ENCODE data around the gene SLC11A2.
A peak's percentile ranks its signal among the peaks of the same experiment; 100 is the strongest.
"Not testable (repeated sequence)": the region's sequence is repeated elsewhere in the genome, so short reads cannot be mapped to it uniquely, and the experiment has no call there.

SLC11A2 gene

GRCh38 chr12:51025338-51025835 lies 797 bp downstream of the SLC11A2 start:
- peaks cover 0 to 5% of the 10 kb centered on the region in 2 donors for H3K27me3 ChIP-seq (ENCODE audit: control insufficient read depth in 1 of 2, insufficient read depth in 2 of 2, low read length in 2 of 2)
- peak overlapping the region; percentile 67 for H3K9ac ChIP-seq (ENCODE audit: low read length)
- H3K4me3 ChIP-seq (ENCODE audit: low read depth in 1 of 2, low read length in 2 of 2), result peak overlapping the region; percentile 77 to 93
- no peaks in the 10 kb centered on the region for H3K36me3 ChIP-seq (ENCODE audit: insufficient read depth, low read length)
- peak overlapping the region; percentile 81 for H3K27ac ChIP-seq (ENCODE audit: low read depth, low read length)
- H3K4me1 ChIP-seq (ENCODE audit: insufficient read depth, low read length), result peaks cover 7% of the 10 kb centered on the region
- H3K9me3 ChIP-seq (ENCODE audit: low read length), result no peaks in the 10 kb centered on the region

GRCh38 chr12:51023625-51024382 lies 2.4 kb downstream of the SLC11A2 start:
- Histone ChIP-seq H3K4me1 (ENCODE audit: insufficient read depth, low read length) (peaks cover 7% of the 10 kb centered on the region), H3K4me3 (ENCODE audit: low read depth in 1 of 2, low read length in 2 of 2) (peak overlapping the region in 1 of 2 donors; percentile 77), H3K9ac (ENCODE audit: low read length) (no peak overlapping the region), H3K27me3 (ENCODE audit: control insufficient read depth in 1 of 2, insufficient read depth in 2 of 2, low read length in 2 of 2) (peaks cover 0 to 3% of the 10 kb centered on the region in 2 donors), H3K9me3 (ENCODE audit: low read length) (no peaks in the 10 kb centered on the region), H3K36me3 (ENCODE audit: insufficient read depth, low read length) (no peaks in the 10 kb centered on the region), H3K27ac (ENCODE audit: low read depth, low read length) (peak overlapping the region; percentile 75)

GRCh38 chr12:51021694-51022093 lies 4.5 kb downstream of the SLC11A2 start:
- no peak overlapping the region for H3K27ac ChIP-seq (ENCODE audit: low read depth, low read length)
- no peaks in the 10 kb centered on the region for H3K27me3 ChIP-seq (ENCODE audit: control insufficient read depth in 1 of 2, insufficient read depth in 2 of 2, low read length in 2 of 2)
- peaks cover 7% of the 10 kb centered on the region for H3K4me1 ChIP-seq (ENCODE audit: insufficient read depth, low read length)
- no peak overlapping the region for H3K4me3 ChIP-seq (ENCODE audit: low read depth in 1 of 2, low read length in 2 of 2)
- no peaks in the 10 kb centered on the region for H3K36me3 ChIP-seq (ENCODE audit: insufficient read depth, low read length)
- H3K9ac ChIP-seq (ENCODE audit: low read length), result no peak overlapping the region
- no peaks in the 10 kb centered on the region for H3K9me3 ChIP-seq (ENCODE audit: low read length)

DNA sequence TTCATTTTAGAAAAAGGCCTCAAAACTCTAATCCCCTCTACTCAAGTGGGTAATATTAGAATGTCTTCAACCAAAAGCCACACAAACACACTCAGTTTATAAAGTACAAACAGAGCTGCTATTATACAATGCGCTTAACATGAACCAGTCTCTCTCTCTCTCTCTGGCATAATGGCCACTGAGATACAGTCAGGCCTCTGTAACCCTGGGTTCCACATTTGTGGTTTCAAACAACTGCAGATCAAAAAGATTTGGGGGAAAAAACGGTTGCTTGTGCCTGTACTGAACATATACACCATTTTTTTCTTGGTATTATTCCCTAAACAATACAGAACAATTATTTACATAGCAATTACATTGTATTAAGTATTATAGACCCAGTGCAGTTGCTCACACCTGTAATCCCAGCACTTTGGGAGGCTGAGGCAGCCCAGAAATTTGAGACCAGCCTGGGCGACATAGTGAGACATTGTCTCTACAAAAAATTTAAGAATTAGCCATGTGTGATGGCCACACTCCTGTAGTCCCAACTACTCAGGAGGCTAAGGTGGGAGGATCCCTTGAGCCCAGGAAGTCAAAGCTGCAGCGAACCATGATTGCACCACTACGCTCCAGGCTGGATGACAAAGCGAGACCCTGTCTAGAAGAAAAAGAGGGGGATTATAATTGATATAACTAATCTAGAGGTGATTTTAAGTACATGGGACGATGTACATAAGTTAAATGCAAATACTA lies 5.6 kb downstream of the SLC11A2 start:
- H3K4me3 ChIP-seq (ENCODE audit: low read depth in 1 of 2, low read length in 2 of 2), result no peak overlapping the region
- H3K27ac ChIP-seq (ENCODE audit: low read depth, low read length), result no peak overlapping the region
- peaks cover 7% of the 10 kb centered on the region for H3K4me1 ChIP-seq (ENCODE audit: insufficient read depth, low read length)
- H3K27me3 ChIP-seq (ENCODE audit: control insufficient read depth in 1 of 2, insufficient read depth in 2 of 2, low read length in 2 of 2), result no peaks in the 10 kb centered on the region
- H3K9me3 ChIP-seq (ENCODE audit: low read length), result no peaks in the 10 kb centered on the region
- no peak overlapping the region for H3K9ac ChIP-seq (ENCODE audit: low read length)
- no peaks in the 10 kb centered on the region for H3K36me3 ChIP-seq (ENCODE audit: insufficient read depth, low read length)

- no peak overlapping the region for H3K4me3 ChIP-seq (ENCODE audit: low read depth in 1 of 2, low read length in 2 of 2)
- peaks cover under 1% of the 10 kb centered on the region for H3K4me1 ChIP-seq (ENCODE audit: insufficient read depth, low read length)
- H3K9me3 ChIP-seq (ENCODE audit: low read length), result no peaks in the 10 kb centered on the region
- no peak overlapping the region for H3K9ac ChIP-seq (ENCODE audit: low read length)
- H3K27ac ChIP-seq (ENCODE audit: low read depth, low read length), result no peak overlapping the region
- no peaks in the 10 kb centered on the region for H3K27me3 ChIP-seq (ENCODE audit: control insufficient read depth in 1 of 2, insufficient read depth in 2 of 2, low read length in 2 of 2)
- no peaks in the 10 kb centered on the region for H3K36me3 ChIP-seq (ENCODE audit: insufficient read depth, low read length)
These were observed 6.3 kb downstream of the SLC11A2 start for GRCh38 chr12:51019927-51020326.

DNA sequence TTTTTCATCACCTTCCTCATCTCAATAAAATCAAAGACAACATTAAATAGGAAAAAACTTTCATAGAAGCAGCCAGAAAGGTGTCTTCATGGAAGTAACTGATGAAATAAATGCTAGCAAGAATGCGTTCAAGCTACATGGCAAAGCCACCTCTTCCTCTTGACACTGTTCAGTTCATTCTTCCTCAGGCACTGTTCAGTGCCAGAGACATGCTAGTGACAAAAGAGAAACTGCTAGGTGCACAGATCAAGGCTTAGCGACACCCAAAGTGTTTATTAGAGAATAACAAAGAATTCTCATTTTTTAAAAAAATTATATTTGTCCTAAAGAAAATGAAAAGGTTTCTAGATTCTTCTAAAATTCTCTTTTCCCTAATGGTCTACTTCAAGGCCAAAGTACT lies 7.2 kb downstream of the SLC11A2 start:
- no peak overlapping the region for H3K27ac ChIP-seq (ENCODE audit: low read depth, low read length)
- H3K27me3 ChIP-seq (ENCODE audit: control insufficient read depth in 1 of 2, insufficient read depth in 2 of 2, low read length in 2 of 2), result no peaks in the 10 kb centered on the region
- no peaks in the 10 kb centered on the region for H3K36me3 ChIP-seq (ENCODE audit: insufficient read depth, low read length)
- no peaks in the 10 kb centered on the region for H3K9me3 ChIP-seq (ENCODE audit: low read length)
- H3K9ac ChIP-seq (ENCODE audit: low read length), result no peak overlapping the region
- H3K4me3 ChIP-seq (ENCODE audit: low read depth in 1 of 2, low read length in 2 of 2), result no peak overlapping the region
- no peaks in the 10 kb centered on the region for H3K4me1 ChIP-seq (ENCODE audit: insufficient read depth, low read length)

DNA sequence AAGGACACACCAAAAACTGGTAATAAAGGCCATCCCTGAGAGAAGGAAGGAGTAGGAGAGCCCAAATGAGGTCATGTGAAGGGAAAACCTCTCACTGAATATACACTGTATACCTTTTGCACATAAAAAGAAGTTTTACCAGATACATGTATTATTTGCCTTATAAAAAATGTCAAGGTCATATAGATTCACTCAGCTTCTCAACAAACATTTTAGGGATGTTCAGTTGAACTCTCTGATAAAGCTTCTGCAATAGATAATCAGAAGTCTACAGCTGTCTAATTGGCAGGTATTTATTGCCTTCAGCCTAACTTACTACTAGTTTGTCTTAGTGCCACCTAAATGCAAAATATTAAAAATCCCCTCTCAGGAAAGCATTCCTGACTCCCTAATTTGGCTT lies 8.7 kb downstream of the SLC11A2 start:
- Histone ChIP-seq H3K4me3 (ENCODE audit: low read depth in 1 of 2, low read length in 2 of 2) (no peak overlapping the region), H3K27ac (ENCODE audit: low read depth, low read length) (no peak overlapping the region), H3K36me3 (ENCODE audit: insufficient read depth, low read length) (no peaks in the 10 kb centered on the region), H3K4me1 (ENCODE audit: insufficient read depth, low read length) (no peaks in the 10 kb centered on the region), H3K27me3 (ENCODE audit: control insufficient read depth in 1 of 2, insufficient read depth in 2 of 2, low read length in 2 of 2) (no peaks in the 10 kb centered on the region), H3K9me3 (ENCODE audit: low read length) (no peaks in the 10 kb centered on the region), H3K9ac (ENCODE audit: low read length) (no peak overlapping the region)

- not testable (repeated sequence) for H3K9ac ChIP-seq (ENCODE audit: low read length); H3K4me3 ChIP-seq (ENCODE audit: low read depth in 1 of 2, low read length in 2 of 2); H3K9me3 ChIP-seq (ENCODE audit: low read length); H3K36me3 ChIP-seq (ENCODE audit: insufficient read depth, low read length); H3K27me3 ChIP-seq (ENCODE audit: control insufficient read depth in 1 of 2, insufficient read depth in 2 of 2, low read length in 2 of 2); H3K4me1 ChIP-seq (ENCODE audit: insufficient read depth, low read length); H3K27ac ChIP-seq (ENCODE audit: low read depth, low read length)
These were observed 11.7 kb downstream of the SLC11A2 start for GRCh38 chr12:51014467-51014866.

GRCh38 chr12:51013441-51013840 lies 12.7 kb downstream of the SLC11A2 start:
- H3K9ac ChIP-seq (ENCODE audit: low read length), result no peak overlapping the region
- H3K4me1 ChIP-seq (ENCODE audit: insufficient read depth, low read length), result no peaks in the 10 kb centered on the region
- H3K9me3 ChIP-seq (ENCODE audit: low read length), result no peaks in the 10 kb centered on the region
- H3K27me3 ChIP-seq (ENCODE audit: control insufficient read depth in 1 of 2, insufficient read depth in 2 of 2, low read length in 2 of 2), result no peaks in the 10 kb centered on the region
- no peaks in the 10 kb centered on the region for H3K36me3 ChIP-seq (ENCODE audit: insufficient read depth, low read length)
- no peak overlapping the region for H3K4me3 ChIP-seq (ENCODE audit: low read depth in 1 of 2, low read length in 2 of 2)
- no peak overlapping the region for H3K27ac ChIP-seq (ENCODE audit: low read depth, low read length)

DNA sequence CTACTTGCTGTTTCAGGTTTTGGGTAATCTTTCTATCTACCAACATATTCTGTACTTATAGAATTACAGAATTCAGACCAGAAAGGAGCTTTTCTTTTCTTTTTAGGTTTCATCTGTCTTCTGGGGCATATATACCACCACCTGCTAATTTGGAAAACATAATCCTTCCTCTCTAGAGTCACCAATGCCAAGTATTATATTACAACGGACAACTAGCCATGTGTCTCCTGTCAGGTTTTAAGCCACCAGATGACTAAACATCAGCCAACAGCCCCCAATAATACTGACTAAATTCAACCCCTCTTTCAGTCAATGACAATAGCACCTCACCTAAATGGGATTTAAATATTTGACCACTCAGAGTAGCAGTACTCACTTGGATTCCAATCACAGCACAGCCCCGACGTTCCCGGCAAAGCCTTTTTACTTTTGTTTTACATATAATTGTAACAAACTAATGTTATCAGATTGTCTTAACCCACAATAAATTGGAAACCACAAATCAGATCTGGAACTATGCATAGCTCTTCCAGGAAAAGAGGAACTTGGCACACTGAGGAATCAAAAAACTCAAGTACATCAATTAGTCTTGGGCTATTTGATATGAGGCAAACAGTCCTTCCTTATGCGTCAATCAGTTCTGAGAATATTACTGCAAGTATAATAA lies 13.5 kb downstream of the SLC11A2 start:
- H3K9me3 ChIP-seq (ENCODE audit: low read length), result no peaks in the 10 kb centered on the region
- no peaks in the 10 kb centered on the region for H3K4me1 ChIP-seq (ENCODE audit: insufficient read depth, low read length)
- H3K27me3 ChIP-seq (ENCODE audit: control insufficient read depth in 1 of 2, insufficient read depth in 2 of 2, low read length in 2 of 2), result no peaks in the 10 kb centered on the region
- H3K4me3 ChIP-seq (ENCODE audit: low read depth in 1 of 2, low read length in 2 of 2), result no peak overlapping the region
- no peak overlapping the region for H3K9ac ChIP-seq (ENCODE audit: low read length)
- H3K36me3 ChIP-seq (ENCODE audit: insufficient read depth, low read length), result no peaks in the 10 kb centered on the region
- no peak overlapping the region for H3K27ac ChIP-seq (ENCODE audit: low read depth, low read length)

DNA sequence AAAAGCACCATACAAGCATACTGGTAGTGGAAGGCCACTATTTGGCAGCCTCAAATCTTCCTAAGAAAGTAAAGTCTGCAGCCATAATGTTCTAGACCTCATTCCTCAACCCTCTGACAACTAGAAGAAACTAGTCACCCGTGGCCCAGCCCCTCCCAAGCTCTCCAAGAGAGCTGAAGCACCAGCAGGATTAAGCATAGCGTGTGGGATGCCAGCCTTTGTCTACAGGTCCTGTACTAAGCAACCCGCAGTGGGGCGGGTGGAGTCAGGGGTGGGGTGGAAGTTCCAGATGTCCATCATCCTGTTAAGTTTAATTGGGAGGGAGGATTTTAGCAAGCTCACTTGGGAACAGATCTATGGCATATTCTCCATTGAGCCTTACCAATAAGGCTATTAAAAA lies 14.2 kb downstream of the SLC11A2 start:
- Histone ChIP-seq H3K27ac (ENCODE audit: low read depth, low read length) (no peak overlapping the region), H3K4me3 (ENCODE audit: low read depth in 1 of 2, low read length in 2 of 2) (no peak overlapping the region), H3K27me3 (ENCODE audit: control insufficient read depth in 1 of 2, insufficient read depth in 2 of 2, low read length in 2 of 2) (no peaks in the 10 kb centered on the region), H3K4me1 (ENCODE audit: insufficient read depth, low read length) (no peaks in the 10 kb centered on the region), H3K36me3 (ENCODE audit: insufficient read depth, low read length) (peaks cover 5% of the 10 kb centered on the region), H3K9ac (ENCODE audit: low read length) (no peak overlapping the region), H3K9me3 (ENCODE audit: low read length) (no peaks in the 10 kb centered on the region)

Data from muscle layer of colon (tissue), 2 donors.